Stimulated activated CD4-positive, alpha-beta T cell treated with anti-CD3 and anti-CD28 coated beads, Interleukin-1b, Interleukin-23, amount 100 ng/mL, for 48 hours (primary cell): ENCODE measurements around the gene GOT1.

Source experiments
- DNase-seq: peaks from one replicate; pipeline ENCODE4 v3.0.0-alpha.2; 2020

GOT1 gene

GRCh38 chr10:99432881-99433280 is 2.5 kb upstream of the GOT1 start:
- no peak for DNase-seq

GRCh38 chr10:99432047-99432446 is 1.6 kb upstream of the GOT1 start:
- no peak for DNase-seq

DNA sequence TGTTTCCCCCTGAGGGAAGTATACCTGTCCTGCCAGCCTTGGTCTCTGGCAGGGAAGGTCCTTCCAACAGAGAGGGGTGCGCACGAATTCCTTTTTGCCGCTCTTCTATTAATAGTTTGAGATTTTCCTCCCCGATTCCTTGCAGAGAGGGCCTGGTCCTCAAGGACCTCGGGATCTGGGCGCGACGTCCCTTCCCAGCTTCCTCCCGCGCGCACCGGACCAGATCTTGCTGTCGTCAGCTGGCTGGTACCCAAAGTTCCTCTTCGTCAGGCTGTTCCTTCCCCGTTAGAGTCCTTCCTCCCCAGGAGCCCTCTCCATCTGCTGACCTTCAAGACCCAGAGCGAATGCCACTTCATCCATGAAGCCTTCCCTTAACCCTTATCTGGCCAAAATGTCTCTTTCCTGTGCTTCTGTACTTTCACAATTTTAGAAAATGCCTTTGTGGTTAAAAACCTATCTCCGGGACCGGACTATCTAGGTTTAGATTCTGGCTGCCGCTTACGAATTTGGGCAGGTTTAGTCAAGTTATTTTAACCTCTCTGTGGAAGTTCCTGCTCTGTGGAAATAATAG is 851 bp upstream of the GOT1 start:
- peak; percentile 6 for DNase-seq

GRCh38 chr10:99430116-99430450 is 341 bp downstream of the GOT1 start:
- DNase-seq, result no peak

GRCh38 chr10:99429517-99430095 is 818 bp downstream of the GOT1 start:
- DNase-seq, result no peak

DNA sequence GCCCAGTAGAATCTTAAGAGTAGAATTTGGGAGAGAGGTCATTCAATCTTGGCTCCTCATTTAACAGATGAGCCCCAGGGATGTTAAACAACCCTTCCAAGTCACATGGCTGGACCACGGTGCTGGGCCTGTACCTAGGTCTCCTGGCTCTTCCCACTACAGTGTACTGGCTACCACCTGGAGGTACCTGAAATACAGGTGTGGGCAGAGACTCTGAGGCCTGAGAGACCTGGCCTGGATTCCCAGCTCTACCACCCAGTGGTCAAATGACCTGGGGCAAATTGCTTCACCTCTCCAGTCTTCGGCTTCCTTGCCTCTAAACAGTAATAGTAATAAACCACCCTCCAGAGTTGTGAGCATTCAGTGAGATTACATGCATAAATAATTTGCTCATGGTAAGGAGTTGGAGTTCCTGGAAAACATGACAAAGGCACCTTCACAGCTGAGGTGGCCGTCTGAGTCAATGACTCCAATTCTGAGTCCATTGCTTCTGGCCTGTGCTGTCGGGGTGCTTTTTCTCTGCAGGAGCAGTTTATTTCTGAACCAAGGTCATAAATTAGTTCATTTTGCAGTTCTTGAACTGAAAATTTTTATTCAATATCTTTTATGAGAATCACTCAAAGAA is 2.7 kb downstream of the GOT1 start:
- DNase-seq, result peak; percentile 12

GRCh38 chr10:99426689-99427088 is 3.7 kb downstream of the GOT1 start:
- no peak for DNase-seq

GRCh38 chr10:99425204-99425603 is 5.2 kb downstream of the GOT1 start:
- no peak for DNase-seq

GRCh38 chr10:99424656-99425055 is 5.8 kb downstream of the GOT1 start:
- no peak for DNase-seq

DNA sequence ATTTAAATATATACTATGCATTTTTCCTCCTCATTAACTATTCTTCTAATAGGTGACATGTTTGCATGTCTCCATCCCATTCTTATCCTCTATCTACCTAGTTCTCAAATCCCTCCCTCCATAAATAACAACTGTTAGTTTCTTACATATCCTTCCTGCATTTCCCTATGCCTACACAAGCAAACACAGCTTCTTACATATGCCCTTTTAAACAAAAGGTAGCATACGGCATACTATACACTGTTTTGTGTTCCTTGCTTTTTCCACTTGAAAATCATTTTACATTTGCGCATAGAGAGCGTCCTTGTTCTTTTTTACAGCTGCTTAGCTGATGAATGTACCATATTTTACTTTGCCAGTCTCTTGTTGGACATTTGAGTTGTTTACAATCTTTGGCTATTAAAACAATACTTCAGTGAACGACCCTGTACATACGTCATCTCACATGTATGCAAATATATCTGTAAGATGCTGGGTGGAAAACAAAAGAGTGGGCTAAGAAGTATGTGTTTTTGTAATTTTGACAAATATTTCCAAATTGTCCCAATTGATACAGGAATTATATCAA is 7.8 kb downstream of the GOT1 start:
- no peak for DNase-seq

DNA sequence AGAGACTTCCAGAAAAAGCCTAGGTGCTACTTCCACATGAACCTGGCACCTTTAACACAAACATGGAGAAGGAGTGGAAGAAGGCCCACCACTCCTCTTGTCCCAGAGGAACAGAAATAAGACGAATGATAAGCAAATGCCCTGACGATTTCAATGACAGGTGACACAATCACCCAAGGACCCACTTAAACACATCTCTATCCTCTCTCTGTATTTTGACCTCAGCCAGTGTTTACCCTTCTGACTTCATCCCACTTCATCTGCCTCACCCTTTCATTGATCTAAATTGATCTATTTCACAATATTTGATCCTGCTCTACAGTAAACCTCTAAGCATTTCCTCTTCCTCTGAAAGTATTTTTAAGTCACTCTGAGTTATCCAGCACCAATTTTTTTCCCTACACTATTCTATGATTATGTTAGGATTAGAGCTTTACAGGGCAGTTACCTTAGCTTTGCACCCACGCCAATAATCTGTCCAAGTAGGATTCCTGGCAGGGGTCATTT is 9.1 kb downstream of the GOT1 start:
- DNase-seq, result no peak

DNA sequence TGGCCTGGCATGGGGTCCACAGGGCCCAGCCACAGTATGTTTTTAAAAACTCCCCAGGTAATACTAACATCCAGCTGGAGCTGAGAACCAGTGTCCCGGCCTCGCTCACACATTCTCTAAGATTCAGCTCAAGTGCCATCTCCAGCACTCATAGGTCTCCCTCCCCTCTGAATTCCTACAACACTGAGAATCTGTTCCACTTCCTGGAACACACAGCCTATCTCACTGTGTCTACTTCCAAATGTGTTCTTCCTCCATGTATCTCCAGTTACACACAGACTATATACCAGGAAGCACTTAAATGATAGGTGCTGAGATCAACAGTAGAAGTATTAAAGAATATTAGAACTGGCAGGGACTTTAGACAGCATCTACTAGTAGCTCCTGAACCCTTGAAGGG is 10.7 kb downstream of the GOT1 start:
- no peak for DNase-seq

GRCh38 chr10:99418910-99419624 is 11.4 kb downstream of the GOT1 start:
- no peak for DNase-seq

DNA sequence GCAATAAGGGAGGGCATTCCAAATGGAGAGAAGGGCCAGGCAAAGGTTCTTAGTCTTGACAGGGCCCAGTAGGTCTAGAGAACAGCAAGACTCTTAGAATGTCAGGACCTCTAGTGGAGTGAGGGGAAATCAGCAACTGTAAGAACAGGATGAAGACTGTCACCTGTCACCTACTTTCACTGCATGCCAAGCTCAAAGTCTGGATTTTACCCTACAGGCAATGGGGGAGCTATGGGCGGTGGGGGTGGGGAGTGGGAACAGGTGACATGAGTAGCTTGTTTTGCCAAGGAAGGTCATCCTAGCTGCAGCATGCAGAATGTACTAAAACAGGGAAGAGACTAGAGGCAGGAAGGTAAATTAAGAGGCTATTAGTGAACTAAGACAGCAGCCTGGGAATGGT is 18.3 kb downstream of the GOT1 start:
- DNase-seq, result no peak

DNA sequence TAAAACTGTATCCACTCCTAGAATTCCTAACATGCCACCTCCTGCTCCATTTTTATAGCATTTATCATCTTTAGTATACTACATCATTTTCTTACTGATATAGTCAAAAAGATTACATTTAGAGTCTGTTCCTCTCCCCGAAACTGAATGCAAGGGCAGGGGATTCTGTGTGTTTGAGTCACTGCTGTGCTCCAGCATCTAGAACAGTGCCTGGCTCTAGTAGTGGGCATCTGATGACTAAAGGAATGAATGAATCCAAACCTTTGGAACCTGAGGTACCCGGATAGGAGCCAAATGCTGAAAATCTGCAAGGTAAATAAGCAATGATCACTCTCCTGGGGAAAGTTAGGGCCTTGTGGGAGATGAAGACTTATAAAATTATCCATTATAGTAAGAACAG is 18.9 kb downstream of the GOT1 start:
- no peak for DNase-seq

- no peak for DNase-seq
Observed at GRCh38 chr10:99410876-99411275, 19.5 kb downstream of the GOT1 start.

DNA sequence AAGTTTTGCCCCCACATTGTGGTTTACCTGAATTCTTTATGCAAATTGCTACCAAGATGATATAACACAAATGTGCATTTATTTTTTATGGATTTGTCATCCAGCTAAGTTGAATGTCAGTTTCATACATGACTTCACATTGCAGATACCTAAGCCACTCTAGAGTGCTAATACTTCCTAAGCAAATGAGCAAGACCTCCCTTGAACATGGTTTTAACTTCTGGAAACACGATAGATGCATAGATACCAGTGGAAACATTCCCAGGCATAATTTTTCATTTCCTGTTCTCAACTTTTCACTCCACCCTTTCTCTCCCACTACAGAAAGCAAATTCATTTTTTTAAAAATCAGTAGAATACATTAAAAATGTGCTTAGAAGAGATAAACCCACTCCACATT is 20.3 kb downstream of the GOT1 start:
- DNase-seq, result no peak

GRCh38 chr10:99406149-99406548 is 24.3 kb downstream of the GOT1 start:
- no peak for DNase-seq

DNA sequence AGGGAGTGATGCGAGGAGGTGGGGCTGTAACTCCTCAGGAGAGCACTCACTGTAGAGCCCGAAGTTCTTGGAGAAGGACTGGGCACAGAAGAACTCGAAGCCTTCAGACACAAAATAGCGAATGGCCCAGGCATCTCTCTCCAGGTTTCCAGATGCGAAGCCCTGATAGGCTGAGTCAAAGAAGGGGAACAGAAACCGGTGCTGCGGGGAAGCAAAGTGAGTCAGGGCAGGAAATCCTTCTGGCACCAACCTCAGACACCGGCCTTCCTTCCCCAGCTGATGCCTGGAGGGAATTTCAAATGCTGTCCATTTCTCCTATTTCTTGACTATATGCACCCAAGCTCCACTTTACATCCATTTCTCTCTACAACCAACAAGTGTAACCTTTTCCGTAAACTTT is 26.8 kb downstream of the GOT1 start:
- DNase-seq, result no peak

DNA sequence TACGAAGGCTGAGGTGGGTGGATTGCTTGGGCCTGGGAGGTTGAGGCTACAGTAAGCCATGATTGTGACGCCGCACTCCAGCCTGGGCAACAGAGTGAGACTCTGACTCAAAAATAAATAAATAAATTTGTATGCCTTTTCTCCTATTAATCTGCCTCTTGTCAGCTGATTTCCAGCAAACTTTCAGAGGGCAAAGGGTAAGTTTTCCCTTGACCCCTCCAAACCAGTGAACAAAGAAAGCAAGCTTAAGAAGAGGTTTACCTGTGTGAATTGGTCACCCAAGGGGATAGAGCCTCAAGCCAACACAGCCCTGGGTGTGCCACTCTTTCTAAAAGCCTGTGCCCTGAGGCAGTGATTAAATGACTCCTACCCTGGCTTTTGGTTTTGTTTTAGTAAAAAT is 30.8 kb downstream of the GOT1 start:
- no peak for DNase-seq

GRCh38 chr10:99396471-99396870 is 34.0 kb downstream of the GOT1 start:
- DNase-seq, result no peak

GRCh38 chr10:99395750-99396445 is 34.5 kb downstream of the GOT1 start:
- no peak for DNase-seq

- DNase-seq, result no peak
Observed at GRCh38 chr10:99394761-99395386, 35.5 kb downstream of the GOT1 start.
